ENCODE measurements around the gene BICRA.

The BICRA gene

DNA sequence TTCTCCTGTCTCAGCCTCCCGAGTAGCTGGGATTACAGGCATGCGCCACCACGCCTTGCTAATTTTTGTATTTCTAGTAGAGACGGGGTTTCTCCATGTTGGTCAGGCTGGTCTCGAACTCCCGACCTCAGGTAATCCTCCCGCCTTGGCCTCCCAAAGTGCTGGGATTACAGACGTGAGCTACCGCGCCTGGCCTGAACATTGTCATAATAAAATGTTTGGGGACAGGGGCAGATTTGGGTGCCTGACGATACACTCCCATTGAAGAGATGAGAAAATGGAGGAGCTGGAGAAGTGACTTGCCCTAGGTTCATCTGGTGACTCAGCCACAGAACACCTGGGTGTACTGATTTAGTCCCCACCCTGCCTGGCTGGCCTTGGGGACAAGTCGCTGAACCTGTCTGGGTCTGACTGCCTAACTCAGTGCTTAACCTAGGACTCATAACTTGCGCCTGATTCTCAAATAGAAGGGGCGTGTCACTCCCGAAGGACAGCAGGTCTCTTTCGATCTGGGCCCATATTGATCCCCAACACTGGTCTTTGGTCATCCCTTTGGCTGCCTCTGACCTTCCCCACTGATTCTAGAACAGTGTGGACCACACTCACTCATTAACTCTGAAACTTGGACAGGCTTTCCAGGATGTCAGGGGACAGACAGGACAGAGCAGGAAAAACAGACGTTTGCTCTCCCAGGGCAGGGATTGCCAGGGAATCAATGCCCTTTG lies 7.6 kb upstream of the BICRA start:
- DNase-seq (ENCODE audit: low read depth): no peak

DNA sequence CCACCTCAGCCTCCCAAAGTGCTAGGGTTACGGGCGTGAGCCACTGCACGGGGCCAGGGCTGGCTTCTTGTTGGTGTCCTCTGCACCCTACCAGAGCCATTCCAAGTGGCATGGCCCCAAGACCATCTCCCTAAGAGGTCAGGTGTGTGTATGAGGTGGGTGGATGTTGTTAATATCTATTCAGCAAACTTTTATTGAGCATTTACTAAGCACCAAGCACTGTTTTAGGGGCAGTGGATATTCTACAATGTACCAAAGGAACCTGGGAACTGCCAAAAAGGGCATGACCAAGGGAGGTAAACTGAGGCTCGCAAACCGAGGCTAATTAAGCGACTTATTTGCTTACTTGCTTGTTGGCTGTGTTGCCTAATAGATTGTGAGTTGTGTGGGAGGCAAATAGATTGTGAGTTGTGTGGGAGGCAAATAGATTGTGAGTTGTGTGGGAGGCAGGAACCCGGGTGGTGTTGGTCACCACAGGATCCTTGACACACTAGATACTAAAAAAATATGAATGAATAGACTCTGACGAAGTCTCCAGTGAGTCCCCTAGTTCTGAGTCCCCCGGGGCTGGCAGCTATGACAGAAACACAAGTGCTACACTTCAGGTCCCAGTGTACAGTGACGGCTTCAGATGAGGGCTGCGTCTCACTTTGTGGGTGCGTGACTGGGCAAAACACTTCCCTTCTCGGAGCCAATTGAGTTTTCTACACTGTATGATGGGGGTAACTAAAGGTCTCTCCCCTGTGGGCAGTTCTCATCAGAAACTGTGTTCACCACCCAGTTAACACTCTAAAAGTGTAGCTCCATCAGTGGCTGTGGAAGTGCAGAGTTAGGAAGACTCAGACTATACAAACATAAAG lies 5.0 kb upstream of the BICRA start:
- no peak for DNase-seq (ENCODE audit: low read depth)

DNA sequence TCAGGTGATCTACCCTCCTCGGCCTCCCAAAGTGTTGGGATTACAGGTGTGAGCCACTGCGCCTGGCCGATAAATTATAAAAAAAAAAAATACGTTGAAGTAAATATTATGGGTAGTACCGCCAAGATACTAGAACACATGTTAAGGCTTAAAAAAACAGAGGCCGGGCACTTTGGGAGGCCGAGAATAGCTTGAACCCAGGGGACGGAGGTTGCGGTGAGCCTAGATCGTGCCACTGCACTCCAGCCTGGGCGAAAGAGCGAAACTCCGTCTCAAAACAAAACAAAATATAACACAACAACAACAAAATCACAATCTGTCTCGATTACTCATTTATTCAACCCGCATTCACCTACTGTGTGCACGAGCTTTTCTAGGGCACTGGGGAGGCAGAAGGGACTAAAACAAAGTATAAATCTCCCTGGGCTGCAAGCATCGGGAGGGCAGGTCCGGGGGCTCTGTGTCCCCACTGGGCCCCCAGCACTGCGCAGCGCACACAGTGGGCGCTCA lies 1.3 kb upstream of the BICRA start:
- DNase-seq (ENCODE audit: low read depth): no peak

DNA sequence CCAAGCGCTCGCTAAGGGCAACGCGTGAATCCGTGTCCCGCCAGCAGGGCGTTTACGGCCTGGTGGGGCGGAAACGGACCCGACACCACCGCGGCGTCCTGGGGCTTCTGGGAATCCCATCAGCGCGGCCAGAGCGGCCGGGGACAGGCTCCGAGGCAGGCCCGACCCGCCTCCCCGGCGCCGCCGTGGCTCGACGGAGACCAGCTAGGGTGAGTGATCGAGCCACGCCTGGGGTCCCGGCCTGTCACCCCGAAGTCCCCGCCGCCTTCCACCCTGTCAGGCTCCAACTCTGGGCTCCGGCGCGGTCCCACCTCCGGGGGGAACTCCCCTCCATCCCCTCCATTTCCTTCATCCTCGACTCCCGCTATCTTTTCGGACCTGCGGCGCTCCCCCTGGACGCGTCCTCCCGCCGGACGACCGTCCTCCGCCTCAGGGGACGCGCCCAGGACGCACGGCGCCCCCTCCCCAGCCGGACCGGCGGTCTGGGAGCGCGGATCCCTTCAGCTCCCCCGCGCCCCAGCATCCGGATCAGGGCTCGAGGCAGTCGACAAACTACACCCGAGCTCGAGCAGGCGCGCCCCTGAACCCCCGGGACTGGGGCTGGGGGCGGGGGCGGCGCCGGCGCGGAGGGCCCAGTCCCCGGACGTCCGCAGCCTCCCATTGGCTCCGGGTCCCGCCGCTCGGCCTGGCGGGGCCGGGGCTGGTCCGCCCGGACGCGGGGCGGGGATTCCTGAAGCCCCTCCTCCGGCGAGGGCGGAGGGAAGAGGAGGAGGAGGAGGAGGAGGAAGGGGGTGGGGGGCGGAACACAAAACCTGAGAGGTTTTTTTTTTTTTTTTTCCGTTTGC lies 638 bp upstream of the BICRA start:
- DNase-seq (ENCODE audit: low read depth): peak; percentile 92

DNA sequence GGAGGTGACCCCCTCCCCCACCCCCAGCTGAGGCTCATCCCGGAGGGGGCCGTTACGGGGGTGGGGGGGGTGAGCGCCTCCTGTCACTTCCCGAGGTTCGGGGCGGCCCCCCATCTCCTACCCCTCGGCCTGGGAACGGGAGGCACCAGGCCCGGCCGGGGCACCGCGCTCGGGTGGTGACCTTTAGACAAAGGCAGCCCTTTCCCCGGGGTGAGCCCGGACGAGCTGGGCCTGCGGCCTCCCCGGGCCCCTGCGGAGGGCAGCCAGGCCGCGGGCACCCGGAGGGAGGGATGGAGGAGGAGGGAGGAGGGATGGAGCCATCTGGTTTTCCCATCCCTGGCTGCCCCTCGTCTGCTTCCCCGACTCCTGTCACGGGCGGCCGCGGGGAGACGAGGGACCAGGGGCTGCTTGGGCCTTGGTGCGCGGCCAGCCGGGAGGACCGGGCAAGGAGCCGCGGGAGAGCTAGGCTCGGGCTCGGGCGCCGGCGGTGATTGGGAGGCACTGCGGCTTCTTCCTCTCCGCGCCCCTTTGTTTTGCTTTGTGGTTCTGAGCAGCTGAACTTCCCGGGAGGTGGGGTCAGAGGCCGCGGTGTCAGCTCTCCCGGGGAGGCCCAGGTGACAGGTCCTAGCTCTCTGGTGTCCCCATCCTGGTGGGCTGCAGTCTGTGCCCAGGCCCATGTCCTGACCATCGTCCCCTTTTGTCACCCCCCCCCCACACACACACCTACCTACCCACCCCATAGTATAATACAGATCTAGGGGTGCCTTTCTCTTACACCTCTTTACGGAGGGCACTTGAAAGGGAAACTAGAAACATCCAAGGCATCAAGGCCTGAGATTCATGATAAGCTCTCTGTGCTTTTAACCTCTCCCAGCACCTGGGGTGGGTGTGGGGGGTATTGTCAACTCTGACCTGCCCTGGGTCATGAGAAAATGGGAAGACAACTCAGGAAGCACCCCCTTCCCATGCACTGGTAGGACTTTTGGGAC lies 1.3 kb downstream of the BICRA start:
- DNase-seq (ENCODE audit: low read depth): peak; percentile 36

DNA sequence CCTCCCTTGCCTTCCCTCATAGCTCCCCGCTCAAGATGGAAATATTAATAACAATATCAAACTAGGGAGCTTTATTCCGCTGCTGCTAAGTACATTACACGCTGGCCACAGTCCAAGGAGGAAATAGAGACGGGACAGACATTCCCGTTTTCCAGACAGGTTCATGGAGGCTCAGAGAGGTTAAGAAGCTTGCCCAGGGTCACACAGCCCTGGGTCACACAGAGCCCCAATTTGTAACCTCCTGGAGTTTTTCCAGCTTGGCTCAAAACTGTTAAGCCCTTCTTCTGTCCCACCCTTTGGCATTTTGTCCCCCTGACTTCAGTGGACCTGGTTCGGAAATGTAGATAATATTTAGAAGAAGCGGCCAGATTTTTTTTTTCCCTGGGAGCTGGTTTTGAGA lies 2.0 kb downstream of the BICRA start:
- no peak for DNase-seq (ENCODE audit: low read depth)

DNA sequence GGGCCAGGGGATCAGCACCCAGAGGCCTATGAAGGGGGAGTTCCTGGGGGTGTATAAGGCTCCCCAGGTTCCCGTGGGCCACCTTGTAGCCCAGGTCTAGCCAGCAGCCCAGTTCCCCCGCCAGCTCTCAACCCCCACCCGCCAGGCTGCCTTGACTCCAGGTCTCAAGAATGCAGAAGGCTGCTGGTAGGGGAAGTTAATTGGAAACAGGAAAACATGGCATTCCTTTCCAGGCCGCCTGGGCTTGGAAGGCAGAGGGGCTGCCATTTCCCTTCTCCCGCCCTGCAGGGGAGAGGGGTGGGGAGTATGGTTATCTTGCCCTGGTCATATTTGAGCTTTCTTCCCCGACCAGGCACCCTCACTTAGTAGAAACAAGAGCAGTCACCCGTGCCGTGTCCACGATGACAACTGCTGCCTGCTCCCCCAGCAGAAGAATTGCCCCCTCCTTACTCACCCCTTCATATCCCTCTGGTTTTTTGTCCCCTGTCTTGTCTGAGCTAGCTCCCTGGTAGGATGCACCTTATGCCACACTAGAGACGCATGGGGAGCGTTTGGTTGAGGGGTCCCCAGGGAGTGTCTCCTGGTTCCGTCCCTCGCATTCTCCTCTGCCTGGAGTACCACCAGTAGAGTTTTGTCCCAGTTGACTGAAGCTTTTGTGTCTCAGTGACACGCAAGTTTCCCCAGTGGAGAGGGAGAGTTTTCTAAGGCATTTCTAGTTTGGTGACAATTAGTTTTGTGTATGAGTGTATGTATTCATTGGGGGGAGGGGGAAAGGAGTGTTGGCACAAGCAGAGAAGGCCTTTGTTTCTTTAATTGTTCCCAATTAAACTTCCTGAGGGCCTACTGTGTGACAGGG lies 4.5 kb downstream of the BICRA start:
- no peak for DNase-seq (ENCODE audit: low read depth)

DNA sequence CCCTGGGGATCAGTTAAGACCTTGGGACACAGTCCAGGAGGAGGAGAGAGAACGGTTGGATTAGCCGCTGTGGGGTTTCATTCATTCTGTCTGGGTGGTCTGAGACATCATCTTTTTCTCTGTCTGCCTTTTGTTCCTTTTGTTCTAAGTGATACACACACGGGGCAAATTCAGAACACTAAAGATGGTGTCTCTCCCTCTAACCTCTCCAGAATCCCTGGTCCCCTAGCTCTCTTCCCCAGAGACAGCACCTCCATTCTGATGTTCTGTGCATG lies 5.0 kb downstream of the BICRA start:
- no peak for DNase-seq (ENCODE audit: low read depth)

DNA sequence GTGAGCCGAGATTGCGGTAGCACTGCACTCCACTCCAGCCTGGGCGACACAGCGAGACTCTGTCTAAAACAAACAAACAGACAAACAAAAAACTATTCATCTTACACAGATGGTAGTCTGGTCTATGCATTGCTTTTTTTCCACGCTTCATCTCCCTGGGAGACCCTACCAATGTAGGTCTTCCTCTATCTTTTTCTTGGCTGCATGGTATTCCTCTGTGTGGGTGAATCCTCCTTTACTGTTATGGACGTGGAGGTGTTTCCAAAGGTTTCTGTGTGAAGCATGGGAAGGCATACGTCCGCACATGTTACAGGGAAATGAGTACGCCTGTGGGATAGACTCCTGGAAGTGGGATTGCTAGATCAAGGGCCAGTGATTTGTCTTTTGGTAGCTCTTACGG lies 5.6 kb downstream of the BICRA start:
- DNase-seq (ENCODE audit: low read depth): no peak

DNA sequence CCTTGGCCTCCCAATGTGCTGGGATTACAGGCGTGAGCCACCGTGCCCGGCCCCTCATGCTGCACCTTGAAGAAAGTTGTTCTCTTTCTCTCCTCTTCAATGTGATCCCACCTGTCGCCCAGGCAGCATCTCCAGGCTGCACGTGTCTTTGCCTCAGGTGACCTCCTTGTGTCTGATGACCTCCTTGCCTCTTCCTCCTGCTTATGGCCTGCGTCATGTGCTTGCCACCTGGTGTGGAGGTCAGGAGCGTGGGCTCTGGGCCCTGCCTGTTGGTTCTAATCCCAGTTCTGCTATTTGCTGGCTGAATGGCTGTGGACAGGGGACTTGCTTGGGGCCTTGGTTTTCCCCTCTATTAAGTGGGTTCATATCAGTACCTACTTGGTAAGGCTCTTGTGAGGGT lies 6.3 kb downstream of the BICRA start:
- no peak for DNase-seq (ENCODE audit: low read depth)

DNA sequence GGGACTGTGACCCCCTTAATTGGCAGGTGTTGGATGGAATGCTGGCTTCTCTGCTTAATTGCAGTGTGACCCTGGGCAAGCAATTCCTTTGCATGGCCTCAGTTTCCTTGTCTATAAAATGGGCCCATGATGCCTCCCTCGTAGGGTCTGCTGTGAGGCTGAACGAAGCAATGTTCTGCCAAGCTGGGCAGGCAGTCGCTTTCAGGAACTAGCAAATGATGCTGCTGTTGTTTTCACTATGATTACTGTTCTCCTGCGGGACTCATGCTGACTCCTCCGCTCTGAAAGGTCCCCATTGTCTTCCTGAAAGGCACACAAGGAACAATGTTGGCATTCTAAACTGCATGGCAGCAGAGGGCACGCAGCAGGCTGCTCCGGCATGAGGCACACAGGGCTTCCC lies 6.8 kb downstream of the BICRA start:
- no peak for DNase-seq (ENCODE audit: low read depth)

DNA sequence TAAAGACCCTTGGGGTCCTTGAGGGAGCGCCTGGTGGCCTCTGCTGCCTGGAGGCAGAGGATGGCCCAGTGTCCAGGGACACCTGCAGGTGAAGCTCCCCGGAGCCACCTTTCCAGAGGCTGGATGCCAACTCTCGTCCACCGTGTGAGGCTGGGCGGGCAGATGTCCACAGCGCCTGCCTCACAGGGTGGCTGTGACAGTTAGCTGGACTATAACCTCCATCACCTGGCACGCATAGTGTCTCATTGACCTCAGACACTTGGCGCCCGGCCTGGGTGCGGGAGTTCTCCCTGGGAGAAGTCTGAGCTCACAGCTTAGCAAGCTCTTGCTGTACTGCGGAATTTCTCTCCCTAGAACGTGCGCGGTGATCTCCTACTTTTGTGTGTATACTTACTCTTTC lies 9.8 kb downstream of the BICRA start:
- no peak for DNase-seq (ENCODE audit: low read depth)

DNA sequence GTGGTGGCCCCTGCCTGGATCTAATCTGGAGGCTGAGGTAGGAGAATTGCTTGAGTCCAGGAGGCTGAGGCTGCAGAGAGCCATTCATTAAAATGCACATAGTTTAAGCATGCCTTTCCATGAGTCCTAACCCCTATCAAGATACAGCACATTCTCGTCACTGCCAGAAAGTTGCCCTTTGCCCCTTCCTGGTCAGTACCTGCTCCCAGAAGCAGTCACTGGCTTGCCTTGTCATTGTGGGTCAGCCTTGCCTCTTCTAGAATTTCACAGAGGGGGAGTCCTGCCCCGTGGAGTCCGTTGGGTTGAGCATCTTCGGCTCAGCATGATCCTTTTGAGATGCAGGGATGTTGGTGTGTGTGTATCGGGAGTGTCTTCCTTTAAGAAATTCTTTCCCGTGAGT lies 10.8 kb downstream of the BICRA start:
- no peak for DNase-seq (ENCODE audit: low read depth)

DNA sequence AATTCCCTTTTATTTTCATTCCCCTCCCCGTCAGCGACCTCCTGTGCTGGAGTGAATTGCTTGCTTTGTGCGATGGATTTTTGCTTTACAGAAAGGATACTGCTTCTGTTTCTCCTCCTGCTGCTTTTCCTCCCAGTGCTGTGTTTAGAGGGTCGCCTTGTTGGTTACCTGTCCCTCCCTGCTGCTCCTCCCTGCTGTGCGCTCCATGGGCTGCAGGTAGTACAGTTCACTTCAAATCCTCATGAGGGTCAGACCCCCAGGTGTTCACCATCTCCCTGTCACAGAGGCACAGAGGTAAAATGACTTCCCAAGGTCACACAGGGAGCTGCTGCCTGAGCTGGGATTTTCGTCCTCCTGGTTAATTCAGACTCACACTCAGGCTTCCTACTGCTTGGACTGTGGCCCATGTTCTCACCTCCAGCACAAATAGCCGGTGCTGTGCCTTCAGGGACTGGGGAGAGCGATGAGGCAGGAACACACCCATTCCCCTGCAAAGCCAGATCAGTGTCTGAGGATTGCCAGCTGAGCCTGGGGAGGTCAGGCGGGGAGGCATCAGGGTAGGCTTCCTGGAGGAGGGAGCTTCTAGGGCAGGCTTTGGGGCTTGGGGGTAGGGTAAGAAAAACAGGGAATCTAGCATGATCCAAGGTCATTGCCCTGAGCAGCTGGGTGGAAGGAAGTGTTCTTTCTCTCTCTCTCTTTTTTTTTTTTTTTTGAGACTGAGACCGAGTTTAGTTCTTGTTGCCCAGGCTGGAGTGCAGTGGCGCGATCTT lies 14.4 kb downstream of the BICRA start:
- no peak for DNase-seq (ENCODE audit: low read depth)

DNA sequence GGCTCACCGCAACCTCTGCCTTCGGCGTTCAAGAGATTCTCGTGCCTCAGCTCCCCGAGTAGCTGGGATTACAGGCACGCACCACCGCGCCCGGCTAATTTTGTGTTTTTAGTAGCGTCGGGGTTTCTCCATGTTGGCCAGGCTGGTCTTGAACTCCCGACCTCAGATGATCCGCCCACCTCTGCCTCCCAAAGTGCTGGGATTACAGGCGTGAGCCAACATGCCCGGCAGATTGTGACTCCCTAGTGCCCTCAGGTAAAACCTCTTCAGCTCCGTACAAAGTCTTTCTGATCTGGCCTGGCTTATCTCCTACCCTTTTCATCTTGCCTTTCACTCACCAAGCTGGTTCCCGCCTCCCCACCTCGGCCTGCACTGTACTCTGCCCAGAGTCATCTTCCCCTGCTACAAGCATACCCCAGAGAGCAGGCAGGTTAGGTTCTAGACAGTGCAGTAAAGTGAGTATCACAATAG lies 15.0 kb downstream of the BICRA start:
- no peak for DNase-seq (ENCODE audit: low read depth)

DNA sequence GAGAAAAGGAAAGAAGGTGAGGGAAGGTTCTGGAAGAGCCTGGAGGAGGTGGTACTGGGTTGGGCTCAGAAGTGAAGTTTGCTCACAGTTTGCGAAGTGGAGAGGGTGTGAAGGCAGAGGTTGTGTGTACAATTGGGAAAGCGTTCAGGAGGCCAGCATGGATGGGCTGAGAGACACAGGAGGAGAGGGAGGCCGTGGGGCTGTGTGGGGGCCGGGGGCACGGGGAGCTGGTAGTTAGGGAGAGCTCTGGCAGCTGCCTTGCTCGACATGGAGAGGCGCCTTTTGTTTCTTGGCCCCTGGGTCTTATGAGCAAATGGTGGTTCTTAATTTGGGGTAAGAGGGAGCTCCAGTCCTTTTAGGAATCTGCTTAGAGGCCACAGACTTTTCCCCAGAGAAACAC lies 16.7 kb downstream of the BICRA start:
- no peak for DNase-seq (ENCODE audit: low read depth)

DNA sequence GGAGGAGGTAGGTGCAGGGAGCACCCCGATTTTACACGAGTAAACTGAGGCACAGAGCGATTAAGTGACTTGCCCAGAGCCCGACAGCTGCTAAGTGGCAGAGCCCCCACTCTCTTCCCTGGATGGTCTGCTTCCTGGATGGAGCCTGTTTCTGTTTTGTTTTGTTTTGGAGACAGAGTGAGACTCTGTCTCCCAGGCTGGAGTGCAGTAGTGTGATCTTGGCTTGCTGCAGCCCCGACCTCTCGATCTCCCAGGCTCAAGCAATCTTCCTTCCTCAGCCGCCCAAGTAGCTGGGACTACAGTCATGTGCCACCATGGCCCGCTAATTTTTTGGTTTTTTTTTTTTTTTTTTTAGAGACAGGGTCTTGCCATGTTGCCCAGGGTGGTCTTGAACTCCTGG lies 17.3 kb downstream of the BICRA start:
- no peak for DNase-seq (ENCODE audit: low read depth)

DNA sequence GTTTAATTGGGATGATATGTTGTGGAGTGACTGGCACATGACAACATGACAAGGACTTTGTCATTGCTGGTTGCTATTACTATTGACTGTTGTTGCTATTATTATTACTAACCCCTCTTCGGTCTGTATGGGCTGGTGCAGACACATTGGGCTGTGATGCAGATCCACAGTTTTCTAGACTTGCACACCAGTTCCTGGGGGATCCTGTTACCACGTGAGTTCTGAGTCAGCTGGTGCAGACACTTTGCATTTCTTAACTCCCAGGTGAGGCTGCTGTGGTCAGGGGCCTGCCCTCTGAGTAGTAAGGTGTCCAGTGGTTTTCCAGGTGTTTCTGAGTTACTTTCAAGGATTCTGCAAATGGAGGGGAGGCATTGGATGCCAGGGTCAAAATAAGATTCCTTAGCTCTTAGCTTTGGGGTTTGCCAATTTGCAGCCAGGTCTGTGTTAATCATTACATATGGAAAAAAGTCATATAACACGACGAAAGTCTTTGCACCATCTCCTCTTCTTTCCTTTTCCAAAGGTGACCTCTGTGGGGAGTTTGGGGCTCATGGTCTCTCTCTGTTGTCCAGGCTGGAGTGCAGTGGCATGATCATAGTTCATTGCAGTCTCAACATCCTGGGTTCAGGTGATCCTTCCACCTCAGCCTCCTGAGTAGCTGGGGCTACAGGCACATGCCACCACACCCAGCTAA lies 19.3 kb downstream of the BICRA start:
- no peak for DNase-seq (ENCODE audit: low read depth)

DNA sequence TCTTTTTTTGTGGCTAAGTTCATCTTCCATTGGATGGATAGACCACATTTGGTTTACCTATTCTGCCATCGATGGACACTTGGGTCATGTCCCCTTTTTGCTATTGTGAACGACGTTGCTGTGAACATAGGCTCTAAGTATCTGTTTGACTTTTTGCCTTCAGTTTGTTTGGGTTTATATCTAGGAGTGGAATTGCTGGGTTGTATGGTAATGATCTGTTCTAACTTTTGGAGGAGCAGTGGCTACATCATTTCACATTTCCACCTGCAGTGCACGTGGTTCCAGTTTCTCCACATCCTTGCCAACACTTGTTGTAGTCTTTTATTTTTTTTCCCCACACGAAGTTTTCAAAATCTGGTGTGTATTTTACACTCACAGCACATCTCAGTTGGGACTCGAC lies 21.7 kb downstream of the BICRA start:
- DNase-seq (ENCODE audit: low read depth): no peak

Measured in activated T-helper 9 cell treated with anti-CD3 and anti-CD28 coated beads, Interleukin-2, amount 50 U/mL, for 16 hours (primary cell).